UCSD-AML1 (cell line): ENCODE measurements around the gene TMEM50A.
"Not testable (repeated sequence)": the region's sequence is repeated elsewhere in the genome, so short reads cannot be mapped to it uniquely, and the experiment has no call there.

Experiments
- DNase-seq: peaks from one replicate; lab custom pipeline; 2025; ENCODE audit not compliant: unreplicated experiment; lab: John Stamatoyannopoulos, UW

Gene TMEM50A

DNA sequence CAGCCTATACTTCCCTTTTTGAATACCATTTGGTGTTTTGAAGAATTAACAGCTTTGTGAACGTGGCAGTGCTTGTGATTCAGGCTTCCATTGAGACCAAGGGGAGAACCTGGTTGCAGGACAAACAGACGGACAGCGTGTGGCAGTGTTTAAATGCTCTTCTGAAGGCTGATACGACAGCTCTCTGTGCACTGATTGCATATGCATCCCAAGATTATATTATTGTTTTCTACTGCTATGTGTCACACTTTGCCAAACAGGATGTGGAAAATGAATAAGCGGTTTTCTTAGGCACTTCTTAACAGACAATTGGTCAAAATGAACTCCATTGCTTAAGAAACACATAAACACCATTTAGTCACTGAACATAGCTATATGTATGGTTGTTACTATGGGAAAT is 8.2 kb upstream of the TMEM50A start:
- DNase-seq: not testable (repeated sequence)

DNA sequence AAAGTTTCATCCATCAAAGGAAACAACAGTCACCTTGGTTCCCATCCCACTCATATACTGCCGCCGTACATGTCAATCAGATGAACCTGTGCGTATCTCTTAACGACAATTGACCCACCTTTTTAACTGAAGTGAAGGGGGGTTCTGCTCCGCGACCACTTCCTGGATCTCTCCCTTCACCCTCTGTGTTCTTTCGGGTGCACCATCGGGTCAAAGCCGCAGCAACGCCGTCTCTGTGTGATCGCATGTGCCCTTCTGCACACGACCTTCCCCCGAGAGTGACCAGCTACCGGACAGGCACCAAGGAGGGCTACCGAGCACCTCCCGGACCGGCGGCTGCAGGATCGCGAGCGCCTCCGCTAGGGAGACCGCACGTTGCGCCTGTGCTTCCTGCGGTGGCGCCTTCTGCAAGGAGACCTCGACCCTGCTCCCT is 1.2 kb upstream of the TMEM50A start:
- not testable (repeated sequence) for DNase-seq

DNA sequence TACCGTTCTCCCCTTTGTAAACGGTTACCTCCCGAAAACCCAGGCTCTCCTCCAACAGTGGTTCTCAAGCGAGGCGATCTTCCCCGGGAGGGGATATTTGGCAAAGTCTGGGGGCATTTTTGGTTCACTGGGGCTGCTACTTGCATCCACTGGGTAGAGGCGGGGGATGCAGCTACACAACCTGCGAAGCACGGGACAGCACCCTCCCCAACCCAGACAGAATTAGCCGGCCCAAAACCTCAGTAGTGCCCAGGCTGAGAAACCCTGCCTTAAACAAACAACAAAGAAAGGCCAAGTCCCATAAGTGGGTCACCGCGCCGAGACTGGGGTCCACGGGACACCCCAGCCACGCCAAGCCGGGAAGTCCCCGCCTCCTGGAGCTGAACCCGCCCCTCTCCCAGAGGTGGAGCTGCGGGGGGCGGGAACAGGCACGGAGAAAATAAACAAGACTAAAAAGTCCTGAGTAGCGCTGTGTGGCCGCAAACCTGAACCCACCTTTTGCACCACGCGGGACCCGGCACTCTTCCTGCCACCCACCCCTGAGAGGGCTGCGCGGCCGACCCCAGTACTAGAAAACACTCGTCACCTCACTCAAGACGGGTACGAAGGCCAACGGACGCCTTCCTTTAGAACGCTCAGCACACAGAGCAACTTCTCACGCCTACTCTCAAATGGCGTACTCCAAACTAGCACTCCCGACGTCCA is 499 bp upstream of the TMEM50A start:
- DNase-seq: not testable (repeated sequence)

DNA sequence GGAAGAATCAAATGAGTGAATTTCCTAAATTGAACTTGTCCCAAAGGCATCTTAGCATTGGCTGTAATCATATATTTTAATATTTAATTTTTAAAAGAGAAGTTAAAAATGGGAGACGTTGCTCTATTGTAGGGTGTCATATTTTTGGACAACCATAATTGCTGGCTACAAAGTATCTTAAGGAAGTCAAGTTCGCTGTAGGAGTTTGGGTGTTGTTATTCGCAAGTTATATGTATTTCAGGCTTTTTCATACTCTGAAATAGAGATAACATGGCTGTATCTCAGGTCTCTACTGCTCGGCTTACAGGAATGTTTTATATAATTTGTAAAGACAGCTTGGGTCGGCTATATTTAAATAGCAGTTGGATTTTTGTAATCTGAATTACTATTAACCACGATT is 852 bp downstream of the TMEM50A start:
- no peak for DNase-seq

DNA sequence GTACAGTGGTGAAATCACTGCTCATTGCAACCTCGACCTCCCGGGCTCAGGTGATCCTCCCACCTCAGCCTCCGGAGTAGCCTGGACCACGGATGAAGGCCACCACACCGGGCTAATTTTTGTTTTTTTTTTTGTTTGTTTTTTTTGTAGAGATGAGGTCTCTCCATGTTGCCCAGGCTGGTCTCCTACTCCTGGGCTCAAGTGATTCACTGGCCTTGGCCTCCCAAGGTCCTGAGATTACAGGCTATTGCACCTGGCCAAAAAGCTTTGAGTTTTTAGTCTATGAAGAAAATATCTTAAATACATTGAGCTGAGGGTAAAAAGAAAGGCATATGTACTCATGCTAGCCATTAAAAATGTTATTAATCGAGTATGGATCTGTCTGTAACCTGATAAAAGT is 3.6 kb downstream of the TMEM50A start:
- DNase-seq: no peak

DNA sequence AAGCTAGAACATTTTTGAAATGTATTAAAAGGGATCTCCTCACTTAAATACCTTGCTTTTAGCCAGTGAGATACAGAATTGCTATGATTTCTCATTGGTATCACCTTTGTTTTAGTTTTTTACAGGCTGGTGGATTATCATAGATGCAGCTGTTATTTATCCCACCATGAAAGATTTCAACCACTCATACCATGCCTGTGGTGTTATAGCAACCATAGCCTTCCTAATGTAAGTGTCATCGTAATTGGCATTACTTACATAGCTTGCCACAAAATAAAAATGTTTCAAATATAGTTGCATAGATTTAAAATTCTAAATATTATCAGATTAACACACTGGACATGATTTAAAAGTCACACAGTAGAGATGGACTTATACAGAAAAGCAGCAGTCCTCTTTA is 4.7 kb downstream of the TMEM50A start:
- DNase-seq: no peak

DNA sequence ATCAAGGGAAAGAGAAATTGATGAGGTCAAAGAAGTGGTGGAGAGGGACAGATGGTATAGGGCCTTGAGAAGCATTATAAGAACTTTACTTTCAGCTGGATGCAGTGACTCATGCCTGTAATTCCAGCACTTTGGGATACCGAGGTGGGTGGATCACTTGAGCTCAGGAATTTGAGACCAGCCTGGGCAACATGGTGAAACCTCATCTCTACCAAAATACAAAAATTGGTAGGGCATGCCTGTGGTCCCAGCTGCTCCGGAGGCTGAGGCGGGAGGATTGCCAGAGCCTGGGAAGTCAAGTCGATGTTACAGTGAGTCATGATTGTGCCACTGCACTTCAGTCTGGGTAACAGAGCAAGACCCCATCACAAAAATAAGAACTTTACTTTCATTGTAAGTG is 5.7 kb downstream of the TMEM50A start:
- DNase-seq: no peak

DNA sequence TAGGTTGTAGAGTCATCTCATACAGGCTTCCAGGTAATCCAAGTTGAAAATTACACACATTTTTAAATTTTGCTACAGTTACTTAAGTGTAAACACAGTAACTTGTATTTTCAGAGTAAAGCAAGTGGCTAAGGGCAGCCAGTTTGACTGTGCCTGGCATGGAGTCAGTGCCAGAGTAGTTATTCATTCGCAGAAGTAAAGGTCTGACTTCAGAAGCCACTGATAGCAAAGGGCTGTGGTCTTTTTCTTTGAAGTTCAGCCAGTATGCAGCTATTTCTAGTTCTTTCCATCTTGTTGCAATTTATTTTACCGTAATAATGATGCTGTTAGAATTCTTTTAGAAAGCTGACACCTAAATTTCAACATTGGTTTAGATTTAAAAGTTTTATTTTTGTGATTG is 9.4 kb downstream of the TMEM50A start:
- DNase-seq: no peak

DNA sequence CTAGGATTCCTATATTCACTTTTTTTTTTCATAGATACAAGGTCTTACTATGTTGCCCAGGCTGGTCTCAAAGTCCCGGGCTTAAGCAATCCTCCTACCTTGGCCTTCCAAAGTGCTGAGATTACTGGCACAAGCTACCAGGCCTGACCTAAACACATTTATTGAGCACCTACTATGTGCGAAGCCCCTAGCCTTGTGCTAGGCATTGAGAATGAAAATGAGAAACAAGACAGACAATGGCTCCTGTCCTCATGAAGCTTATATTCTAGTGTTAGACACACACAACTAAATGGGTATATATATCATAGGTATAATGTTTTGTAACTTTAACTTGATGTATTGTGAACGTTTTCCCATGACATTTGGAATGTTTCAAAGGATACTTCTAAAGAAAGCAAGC is 11.5 kb downstream of the TMEM50A start:
- DNase-seq: no peak

DNA sequence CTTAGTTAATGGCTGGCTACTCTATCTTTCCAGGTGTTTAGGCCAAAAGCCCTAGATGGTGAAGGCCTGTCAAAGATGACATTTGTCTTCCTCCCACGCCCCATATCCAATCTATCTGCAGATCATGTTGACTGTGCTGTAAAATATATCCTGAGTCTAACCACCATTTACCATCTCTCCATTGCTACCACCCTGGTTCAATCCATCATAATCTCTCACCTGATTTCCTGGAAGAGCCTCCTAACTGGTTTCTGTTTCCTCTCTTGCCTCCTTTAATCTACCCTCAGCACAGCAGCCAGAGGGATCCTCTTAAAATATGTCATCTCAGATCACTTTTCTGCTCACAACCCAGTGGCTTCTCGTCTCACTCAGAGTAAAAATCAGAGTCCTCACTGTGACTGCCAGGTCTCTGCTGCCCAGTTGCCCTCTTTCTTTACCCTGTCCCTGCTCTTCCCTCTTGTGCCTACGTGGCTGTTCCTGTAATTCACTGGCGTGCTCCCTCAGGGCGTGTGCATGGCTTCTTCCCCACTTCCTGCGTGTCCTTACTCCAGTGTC is 17.8 kb downstream of the TMEM50A start:
- DNase-seq: no peak

DNA sequence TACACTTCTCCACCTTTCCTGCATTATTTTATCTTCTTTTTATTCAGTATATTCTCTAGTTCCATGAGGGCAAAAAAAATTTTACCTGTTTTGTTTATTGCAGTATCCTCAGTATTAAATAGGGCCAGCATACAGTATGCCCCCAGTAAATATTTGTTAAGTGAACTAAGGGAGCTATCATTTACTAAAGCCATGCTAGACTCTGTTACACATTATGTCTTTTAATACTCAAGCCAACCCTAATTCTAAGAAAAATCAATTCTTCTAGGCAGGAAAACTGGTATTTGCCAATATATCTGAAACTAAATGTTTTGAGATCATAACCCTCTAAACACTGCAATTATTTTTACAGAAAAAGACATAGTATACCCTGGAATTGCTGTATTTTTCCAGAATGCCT is 18.3 kb downstream of the TMEM50A start:
- no peak for DNase-seq

DNA sequence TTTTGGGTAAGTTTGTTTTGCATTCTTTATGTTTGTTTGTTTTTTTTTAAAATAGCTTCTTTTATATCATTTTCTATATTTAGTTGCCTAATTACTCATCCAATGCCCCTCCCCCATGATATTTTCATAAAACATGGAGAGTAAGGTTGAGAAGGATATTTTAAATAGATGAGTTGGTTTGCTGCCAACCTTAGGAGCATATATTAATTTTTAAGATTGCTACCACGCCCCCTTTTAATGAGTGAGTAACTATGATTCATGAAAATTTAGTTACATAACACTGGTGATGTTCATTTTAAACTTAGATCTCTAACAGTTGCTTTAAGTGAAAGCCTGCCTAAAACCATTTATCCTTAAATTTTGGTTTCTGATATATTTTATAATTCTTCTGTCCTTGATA is 18.7 kb downstream of the TMEM50A start:
- no peak for DNase-seq

DNA sequence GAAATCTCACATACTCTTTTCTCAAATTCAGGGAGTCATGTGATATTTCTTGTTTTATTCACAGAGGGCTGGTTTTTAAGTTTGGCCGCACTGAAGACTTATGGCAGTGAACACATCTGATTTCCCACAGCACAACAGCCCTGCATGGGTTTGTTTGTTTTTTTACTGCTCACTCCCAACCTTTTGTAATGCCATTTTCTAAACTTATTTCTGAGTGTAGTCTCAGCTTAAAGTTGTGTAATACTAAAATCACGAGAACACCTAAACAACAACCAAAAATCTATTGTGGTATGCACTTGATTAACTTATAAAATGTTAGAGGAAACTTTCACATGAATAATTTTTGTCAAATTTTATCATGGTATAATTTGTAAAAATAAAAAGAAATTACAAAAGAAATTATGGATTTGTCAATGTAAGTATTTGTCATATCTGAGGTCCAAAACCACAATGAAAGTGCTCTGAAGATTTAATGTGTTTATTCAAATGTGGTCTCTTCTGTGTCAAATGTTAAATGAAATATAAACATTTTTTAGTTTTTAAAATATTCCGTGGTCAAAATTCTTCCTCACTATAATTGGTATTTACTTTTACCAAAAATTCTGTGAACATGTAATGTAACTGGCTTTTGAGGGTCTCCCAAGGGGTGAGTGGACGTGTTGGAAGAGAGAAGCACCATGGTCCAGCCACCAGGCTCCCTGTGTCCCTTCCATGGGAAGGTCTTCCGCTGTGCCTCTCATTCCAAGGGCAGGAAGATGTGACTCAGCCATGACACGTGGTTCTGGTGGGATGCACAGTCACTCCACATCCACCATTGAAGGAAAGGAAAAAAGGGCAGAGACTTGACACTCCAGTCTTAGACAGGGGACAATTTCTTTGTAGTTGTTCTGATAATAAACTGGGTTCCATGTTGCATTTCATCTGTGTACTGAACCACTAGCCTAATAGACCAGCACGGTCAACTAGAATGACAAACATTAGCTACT is 22.8 kb downstream of the TMEM50A start:
- DNase-seq: no peak

DNA sequence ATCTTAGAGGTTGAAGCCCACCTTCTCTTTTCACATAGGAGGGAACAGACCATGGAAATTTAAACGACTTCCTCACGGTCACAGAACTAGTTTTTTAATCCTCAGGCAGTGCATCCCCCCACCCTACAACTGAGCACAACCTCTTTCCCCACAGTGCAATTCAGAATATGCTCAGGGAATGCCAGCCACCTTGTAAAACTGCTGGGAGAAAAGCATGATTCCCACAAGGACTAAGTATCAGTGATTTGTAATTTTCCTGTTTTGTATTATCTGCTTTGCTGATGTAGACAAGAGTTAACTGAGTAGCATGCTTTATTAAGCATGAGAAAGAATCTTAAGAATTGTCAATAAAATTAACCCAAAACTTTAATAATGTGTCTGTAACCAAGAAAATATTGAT is 23.8 kb downstream of the TMEM50A start:
- no peak for DNase-seq

DNA sequence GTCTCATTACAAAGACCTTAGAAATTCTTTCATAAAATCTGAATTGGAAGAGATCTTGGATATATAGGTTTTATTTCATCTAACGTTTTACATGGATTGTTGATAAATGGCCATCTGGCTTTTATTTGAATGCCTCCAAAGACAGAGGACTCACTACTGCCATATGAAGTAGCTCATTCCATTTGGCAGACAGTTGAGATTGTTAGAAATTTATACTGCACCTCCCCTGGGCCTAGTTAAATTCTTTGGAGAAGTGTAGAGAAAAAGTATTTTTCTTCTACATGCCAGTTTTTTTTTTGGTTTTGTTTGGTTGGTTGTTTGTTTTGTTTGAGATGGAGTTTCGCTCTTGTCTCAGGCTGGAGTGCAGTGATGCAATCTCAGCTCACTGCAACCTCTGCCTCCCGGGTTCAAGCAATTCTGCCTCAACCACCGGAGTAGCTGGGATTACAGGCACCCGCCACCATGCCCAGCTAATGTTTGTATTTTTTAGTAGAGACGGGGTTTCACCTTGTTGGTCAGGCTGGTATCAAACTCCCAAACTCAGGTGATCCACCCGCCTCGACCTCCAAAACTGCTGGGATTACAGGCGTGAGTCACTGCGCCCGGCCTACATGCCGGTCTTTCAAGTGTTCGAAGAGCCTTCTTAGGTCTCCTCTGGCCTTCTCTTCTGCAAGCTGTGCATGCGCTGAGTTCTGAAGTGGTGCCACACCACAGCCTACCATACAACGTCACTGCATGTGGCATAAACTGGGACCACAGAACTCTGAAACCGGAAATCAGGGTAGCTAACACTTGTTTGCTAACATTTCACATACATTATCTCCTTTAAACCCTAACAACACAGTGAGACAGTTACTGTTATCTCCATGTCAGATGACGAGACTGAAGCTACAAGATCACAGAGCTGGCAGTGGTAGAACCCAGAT is 24.8 kb downstream of the TMEM50A start:
- DNase-seq: not testable (repeated sequence)

DNA sequence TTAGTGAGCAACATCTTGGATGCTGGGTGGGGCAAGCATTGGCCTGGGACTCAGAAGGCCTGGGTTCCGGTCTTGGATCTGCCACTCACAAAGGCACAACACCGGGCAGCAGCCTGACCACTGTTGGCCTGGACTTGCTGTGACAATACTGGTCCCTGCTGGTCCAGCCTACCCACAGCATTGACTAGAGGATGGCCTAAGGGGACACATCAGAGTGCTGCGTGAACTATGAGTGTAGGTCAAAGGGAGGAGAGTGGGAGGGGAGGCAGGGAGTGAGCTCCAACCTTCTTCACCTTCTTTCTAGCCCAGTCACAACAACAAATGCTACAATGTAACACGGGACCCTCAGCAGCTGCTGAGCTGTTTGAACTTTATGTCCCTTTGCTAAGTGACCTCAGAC is 31.1 kb downstream of the TMEM50A start:
- DNase-seq: no peak

DNA sequence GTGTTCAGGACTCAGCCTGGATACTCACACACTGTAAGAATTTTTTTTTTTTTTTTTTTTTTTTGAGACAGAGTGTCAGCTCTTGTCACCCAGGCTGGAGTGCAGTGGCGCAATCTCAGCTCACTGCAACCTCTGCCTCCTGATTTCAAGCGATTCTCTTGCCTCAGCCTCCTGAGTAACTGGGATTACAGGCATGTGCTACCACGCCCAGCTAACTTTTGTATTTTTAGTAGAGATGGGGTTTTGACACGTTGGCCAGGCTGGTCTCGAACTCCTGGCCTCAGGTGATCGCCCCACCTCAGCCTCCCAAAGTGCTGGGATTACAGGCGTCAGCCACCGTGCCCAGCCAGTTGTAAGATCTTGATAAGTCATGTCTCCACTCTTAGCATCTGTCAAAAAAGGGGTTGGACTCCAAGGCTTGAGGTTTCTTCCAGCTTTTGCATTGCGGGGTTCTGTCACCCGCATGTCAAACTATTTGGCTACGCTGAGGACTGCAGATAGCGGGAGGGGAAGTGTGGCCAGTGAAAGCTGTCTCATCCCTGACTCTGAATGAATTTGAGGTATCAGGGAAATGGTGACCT is 31.6 kb downstream of the TMEM50A start:
- DNase-seq: not testable (repeated sequence)

DNA sequence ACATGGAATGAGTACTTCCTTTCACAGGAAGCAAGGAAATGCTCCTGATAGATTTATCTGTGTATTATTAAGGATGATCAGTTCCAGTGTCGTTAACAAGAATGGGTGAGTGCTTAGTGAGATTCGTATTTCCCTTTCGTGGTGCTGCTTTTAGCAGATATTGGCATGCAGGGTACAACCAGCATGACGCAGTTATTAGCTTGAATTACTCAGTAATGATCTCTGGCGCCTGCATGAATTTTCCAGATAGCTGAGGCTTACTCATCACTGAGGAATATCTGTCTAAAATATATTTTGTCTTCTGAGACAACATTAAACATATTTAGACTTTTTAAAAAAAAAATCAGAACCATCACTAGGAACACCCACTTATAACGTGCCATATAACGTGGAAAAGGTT is 33.6 kb downstream of the TMEM50A start:
- not testable (repeated sequence) for DNase-seq

DNA sequence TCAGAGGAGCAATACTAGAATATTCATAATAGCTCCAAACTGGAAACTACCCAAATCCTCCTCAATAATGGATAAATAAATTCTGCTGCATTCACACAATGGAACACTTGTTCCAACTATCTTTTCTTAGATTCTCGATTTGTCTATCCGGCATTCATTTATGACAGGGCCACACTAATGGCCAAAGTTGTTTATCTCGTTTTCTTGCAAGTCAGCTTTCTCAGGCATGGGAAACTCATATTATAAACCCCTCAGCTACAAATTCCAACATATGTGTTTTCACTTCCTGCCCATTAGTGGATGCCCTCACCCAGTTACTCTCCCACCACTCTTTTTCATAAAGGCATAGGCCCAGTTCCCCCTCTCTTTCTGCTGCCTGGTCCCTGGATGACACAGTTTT is 40.2 kb downstream of the TMEM50A start:
- DNase-seq: not testable (repeated sequence)

DNA sequence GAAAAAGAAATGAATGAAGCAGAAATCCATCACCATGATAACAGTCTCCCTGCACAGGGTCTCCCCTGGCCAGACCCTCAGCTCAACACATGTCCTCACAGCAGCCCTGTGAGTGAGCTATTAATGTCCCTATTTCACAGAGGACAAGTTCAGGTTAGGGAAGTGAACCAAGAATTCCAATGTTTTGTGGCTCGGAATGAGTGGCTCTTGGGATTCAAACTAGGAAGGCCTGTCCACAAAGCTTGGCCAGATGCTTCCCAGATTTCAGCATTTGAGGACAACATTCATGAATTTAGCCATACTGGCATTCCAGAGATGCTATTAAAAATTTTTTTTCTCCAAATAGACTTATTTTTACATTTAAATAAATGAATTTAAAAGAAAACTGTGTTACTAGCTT is 44.4 kb downstream of the TMEM50A start:
- not testable (repeated sequence) for DNase-seq
